Psoas muscle (tissue), 8 donors: ENCODE data around the gene TSTD2. TPM values are rescaled to one million over a fixed set of nuclear protein-coding genes. Genes with fewer than 3 reads are reported as not detected.
A peak's percentile ranks its signal among the peaks of the same experiment; 100 is the strongest.
"Not testable (repeated sequence)": the region's sequence is repeated elsewhere in the genome, so short reads cannot be mapped to it uniquely, and the experiment has no call there.

Experiments used
- ATAC-seq, 4 donors: fragments of 200-7000 bp; cut with Tn5 transposase; one replicate each; pipeline ENCODE4 v1.9.1; 2020; ENCODE audit warnings: moderate library complexity in 3 of 4, mild to moderate bottlenecking in 2 of 4
- DNase-seq, 2 donors: peaks; one replicate each; pipeline ENCODE4 v3.0.0-alpha.2; 2020
- H3K27ac ChIP-seq: fragments of 200-600 bp; one replicate; pipeline ENCODE4 v1.8.0; 2022
- H3K27me3 ChIP-seq, 3 donors: fragments of 200-600 bp in 1 of 3; one replicate each; pipeline versions ENCODE4 v1.6.1 to v1.8.0; 2013 to 2022; ENCODE audit warnings: low read length in 2 of 3, mild to moderate bottlenecking in 2 of 3, moderate library complexity in 1 of 3; ENCODE audit not compliant: insufficient read depth in 3 of 3
- H3K36me3 ChIP-seq, 2 donors: fragments of 200-600 bp in 1 of 2; one replicate each; pipeline versions ENCODE4 v1.6.1 to v1.8.0; 2013 to 2022; ENCODE audit warnings: low read depth in 1 of 2, mild to moderate bottlenecking in 1 of 2, moderate library complexity in 1 of 2; ENCODE audit not compliant: insufficient read depth in 1 of 2
- H3K4me1 ChIP-seq: fragments of 200-600 bp; one replicate; pipeline ENCODE4 v1.8.0; 2022
- H3K4me3 ChIP-seq: fragments of 200-600 bp; one replicate; pipeline ENCODE4 v1.8.0; 2022; ENCODE audit warnings: mild to moderate bottlenecking
- H3K9me3 ChIP-seq: fragments of 200-600 bp; one replicate; pipeline ENCODE4 v1.8.0; 2022
- WGBS, 3 donors: extraction: QIAGEN DNeasy Blood & Tissue Kit; methylation state at CpG; one replicate each; pipeline versions ENCODE4 v1.1.6 to v1.1.7; 2013; 5-methylcytosine and 5-hydroxymethylcytosine counted together
- intact Hi-C, 2 donors: fragments of 100-400 bp; cut with DNase I; formaldehyde crosslinking; loops; one replicate each; pipeline versions ENCODE4 v1.11.0 to v1.14.2; 2022
- polyA plus RNA-seq, 3 donors: library from polyadenylated mRNA; stranded (reverse); fragments of 200-250 nt; gene quantifications; one replicate each; pipeline ENCODE4 v1.2.3, GENCODE V29; 2013
- total RNA-seq, 4 donors: library from RNA; stranded (reverse); fragmentation: NEBNext Ultra II Directional in 2 of 4; extraction: Animal tissue kit (Norgen Biotek cat#: 25700) in 2 of 4; gene quantifications; one replicate each; pipeline versions ENCODE4 v1.2.1 to v1.2.4, GENCODE V29; 2021 to 2023
- TF ChIP-seq, protein P1 (sequence below): fragments of 200-600 bp; IDR thresholded peaks from one replicate; pipeline ENCODE4 v1.8.0; 2022; ENCODE audit warnings: antibody characterized with exemption
- donor health status: healthy with polysubstance abuse.
- donor health status: DM: no; HTN: no; CAD: no; lungs with moderate emphysema.
- donor health status: Bipolar disorder and iron deficiency.
- donor health status: healthy.
- donor health status: DM: yes; HTN: yes; CAD: no.
- donor health status: DM: no; HTN: no; CAD: no.
- donor health status: DM: no; HTN: no; CAD: no.
- donor health status: DM: yes; HTN: yes; CAD: no.

TSTD2 gene
- total and polyA plus RNA-seq, 7 donors = 16.2 to 22.9 (median 18.1) TPM

DNA sequence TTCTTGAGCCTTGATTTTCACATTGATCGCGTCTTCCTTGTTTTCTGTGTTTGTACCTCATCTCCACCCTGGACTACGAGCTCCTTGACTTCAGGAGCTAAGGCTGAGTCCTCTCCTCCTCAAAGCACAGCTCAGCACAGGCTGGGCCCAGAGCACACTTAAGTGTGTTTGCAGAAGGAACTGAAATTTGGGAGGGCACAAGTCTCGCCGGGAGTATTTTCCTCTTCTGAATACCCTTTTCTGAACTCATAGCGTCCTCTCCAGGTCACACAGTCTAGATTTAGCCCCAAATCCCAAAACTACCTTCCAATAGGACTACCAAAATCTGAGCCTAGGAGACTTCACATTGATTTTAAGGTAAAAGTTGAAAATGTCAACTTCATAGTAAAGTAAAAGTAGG lies 41.6 kb downstream of the TSTD2 start:
- Histone ChIP-seq H3K36me3 (peaks cover 3 to 31% of the 10 kb centered on the region in 2 donors), H3K4me1 (peaks cover 44% of the 10 kb centered on the region), H3K4me3 (no peak overlapping the region), H3K27ac (peak overlapping the region; percentile 47), H3K9me3 (no peaks in the 10 kb centered on the region), H3K27me3 (no peaks in the 10 kb centered on the region)
- 79 to 91% (median 86%) methylated on average over 6 of the region's 6 CpGs for WGBS, 3 donors
- DNase-seq = no peak
- TF ChIP-seq, protein P1, sequence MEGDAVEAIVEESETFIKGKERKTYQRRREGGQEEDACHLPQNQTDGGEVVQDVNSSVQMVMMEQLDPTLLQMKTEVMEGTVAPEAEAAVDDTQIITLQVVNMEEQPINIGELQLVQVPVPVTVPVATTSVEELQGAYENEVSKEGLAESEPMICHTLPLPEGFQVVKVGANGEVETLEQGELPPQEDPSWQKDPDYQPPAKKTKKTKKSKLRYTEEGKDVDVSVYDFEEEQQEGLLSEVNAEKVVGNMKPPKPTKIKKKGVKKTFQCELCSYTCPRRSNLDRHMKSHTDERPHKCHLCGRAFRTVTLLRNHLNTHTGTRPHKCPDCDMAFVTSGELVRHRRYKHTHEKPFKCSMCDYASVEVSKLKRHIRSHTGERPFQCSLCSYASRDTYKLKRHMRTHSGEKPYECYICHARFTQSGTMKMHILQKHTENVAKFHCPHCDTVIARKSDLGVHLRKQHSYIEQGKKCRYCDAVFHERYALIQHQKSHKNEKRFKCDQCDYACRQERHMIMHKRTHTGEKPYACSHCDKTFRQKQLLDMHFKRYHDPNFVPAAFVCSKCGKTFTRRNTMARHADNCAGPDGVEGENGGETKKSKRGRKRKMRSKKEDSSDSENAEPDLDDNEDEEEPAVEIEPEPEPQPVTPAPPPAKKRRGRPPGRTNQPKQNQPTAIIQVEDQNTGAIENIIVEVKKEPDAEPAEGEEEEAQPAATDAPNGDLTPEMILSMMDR = no peak
- ATAC-seq = no peak
- intact Hi-C loops = loop anchor here (10.0 kb wide), 2 partner anchors 57 to 737 kb away; partner anchors contain the start of gene ZNF782 (in 1 of the 2)

DNA sequence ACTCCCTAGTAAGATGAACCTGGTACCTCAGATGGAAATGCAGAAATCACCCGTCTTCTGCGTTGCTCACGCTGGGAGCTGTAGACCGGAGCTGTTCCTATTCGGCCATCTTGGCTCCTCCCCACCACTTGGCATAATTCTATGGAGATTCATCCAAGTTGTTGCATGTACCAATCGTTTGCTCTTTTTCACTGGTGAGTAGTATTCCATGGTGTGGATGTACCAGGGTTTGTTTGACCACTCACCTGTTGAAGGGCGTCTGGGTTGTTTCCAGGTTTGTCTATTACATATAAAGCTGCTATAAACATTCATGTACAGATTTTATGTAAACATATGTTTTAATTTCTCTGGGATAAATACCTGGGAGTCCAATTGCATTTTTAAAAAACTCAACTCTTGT lies 46.3 kb downstream of the TSTD2 start:
- H3K4me3 ChIP-seq, intact Hi-C loops, H3K27me3 ChIP-seq, H3K4me1 ChIP-seq, ATAC-seq, H3K9me3 ChIP-seq, DNase-seq, H3K27ac ChIP-seq: not testable (repeated sequence)
- peaks cover 3 to 22% of the 10 kb centered on the region in 2 donors for H3K36me3 ChIP-seq
- 92 to 96% (median 95%) methylated on average over 7 of the region's 7 CpGs for WGBS, 3 donors

DNA sequence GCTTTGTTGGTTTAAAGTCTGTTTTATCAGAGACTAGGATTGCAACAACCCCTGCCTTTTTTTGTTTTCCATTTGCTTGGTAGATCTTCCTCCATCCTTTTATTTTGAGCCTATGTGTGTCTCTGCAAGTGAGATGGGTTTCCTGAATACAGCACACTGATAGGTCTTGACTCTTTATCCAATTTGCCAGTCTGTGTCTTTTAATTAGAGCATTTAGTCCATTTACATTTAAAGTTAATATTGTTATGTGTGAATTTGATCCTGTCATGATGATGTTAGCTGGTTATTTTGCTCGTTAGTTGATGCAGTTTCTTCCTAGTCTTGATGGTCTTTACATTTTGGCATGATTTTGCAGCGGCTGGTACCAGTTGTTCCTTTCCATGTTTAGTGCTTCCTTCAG lies 48.4 kb downstream of the TSTD2 start:
- H3K36me3 ChIP-seq, H3K9me3 ChIP-seq, H3K27me3 ChIP-seq, H3K4me3 ChIP-seq, ATAC-seq, intact Hi-C loops, H3K27ac ChIP-seq, DNase-seq, H3K4me1 ChIP-seq: not testable (repeated sequence)
- WGBS, 3 donors = no CpG with 5 or more reads among the region's 2 CpGs

DNA sequence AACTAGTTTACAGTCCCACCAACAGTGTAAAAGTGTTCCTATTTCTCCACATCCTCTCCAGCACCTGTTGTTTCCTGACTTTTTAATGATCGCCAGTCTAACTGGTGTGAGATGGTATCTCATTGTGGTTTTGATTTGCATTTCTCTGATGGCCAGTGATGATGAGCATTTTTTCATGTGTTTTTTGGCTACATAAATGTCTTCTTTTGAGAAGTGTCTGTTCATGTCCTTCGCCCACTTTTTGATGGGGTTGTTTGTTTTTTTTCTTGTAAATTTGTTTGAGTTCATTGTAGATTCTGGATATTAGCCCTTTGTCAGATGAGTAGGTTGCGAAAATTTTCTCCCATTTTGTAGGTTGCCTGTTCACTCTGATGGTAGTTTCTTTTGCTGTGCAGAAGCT lies 51.6 kb downstream of the TSTD2 start:
- H3K4me3 ChIP-seq, ATAC-seq, DNase-seq, H3K27ac ChIP-seq, H3K9me3 ChIP-seq, H3K27me3 ChIP-seq, intact Hi-C loops, H3K36me3 ChIP-seq, H3K4me1 ChIP-seq: not testable (repeated sequence)
- WGBS, 3 donors = 67% methylated on average over 1 of the region's 3 CpGs; no CpG with 5 or more reads in 2 of the 3 donors

DNA sequence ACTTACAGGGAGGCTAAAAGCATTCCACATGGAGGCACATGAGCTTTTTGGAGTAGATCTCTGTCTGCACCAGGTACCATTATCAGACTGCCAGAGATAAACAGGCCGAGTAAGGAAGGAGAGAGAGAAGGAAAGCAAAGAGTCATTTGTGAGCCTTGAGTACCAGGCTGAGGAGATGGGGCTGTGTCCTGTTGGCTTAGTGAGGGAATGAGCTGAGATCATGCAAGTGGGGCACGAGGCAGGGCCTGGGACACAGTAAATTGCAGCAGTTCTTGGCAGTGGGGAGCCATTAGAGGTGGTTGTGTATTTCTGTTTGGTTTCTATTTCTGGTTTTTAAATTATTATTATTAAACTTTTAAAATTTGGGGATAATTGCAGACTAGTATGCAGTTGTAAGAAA lies 53.3 kb downstream of the TSTD2 start:
- DNase-seq (no peak), ATAC-seq (peak in 3 of 4 donors; percentile 22 to 57 (median 36))
- H3K27me3 ChIP-seq = no peaks in the 10 kb centered on the region
- TF ChIP-seq, protein P1 = no peak
- peak overlapping the region; percentile 9 for H3K27ac ChIP-seq
- intact Hi-C loops = no loop called here
- H3K4me1 ChIP-seq = peaks cover 7% of the 10 kb centered on the region
- 40 to 69% (median 43%) methylated on average over 2 of the region's 2 CpGs for WGBS, 3 donors
- peaks cover 0 to 15% of the 10 kb centered on the region in 2 donors for H3K36me3 ChIP-seq
- H3K4me3 ChIP-seq = no peak overlapping the region
- no peaks in the 10 kb centered on the region for H3K9me3 ChIP-seq

DNA sequence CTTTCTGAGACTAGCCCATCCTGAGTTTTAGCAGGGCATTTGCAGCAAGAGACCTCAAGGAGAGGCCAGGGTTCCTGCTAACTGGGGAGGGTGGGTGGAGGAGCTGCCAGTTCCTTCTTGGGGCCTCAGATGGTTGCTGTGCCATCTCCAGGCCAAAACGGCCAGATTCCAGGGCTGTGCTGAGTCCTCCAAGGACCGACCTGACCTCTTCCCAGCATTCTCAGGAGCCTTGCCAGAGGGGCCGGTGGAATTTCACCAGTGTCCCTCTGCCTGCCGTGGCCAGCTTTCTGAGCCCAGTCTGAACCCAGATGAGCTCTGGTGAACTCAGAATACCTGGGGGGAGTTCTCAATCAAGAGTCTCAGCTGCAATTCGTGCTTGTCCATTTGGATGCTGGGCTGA lies 54.3 kb downstream of the TSTD2 start:
- DNase-seq = peak in 1 of 2 donors; percentile 61
- ATAC-seq = peak; percentile 47 to 75 (median 64)
- 18 to 43% (median 34%) methylated on average over 5 of the region's 5 CpGs for WGBS, 3 donors
- Histone ChIP-seq H3K36me3 (peaks cover 0 to 23% of the 10 kb centered on the region in 2 donors), H3K4me3 (no peak overlapping the region), H3K27me3 (no peaks in the 10 kb centered on the region), H3K27ac (peak overlapping the region; percentile 9), H3K4me1 (peaks cover 7% of the 10 kb centered on the region), H3K9me3 (no peaks in the 10 kb centered on the region)
- TF ChIP-seq, protein P1 = no peak
- intact Hi-C loops = no loop called here
